ENCODE measurements around the gene SLC39A11.
"Not testable (repeated sequence)": the region's sequence is repeated elsewhere in the genome, so short reads cannot be mapped to it uniquely, and the experiment has no call there.

SLC39A11 gene

GRCh38 chr17:73074566-73074965, 17.9 kb downstream of the SLC39A11 start:
- Histone ChIP-seq H3K36me3 (ENCODE audit: control insufficient read depth, insufficient read depth, low read length) (no peaks in the 10 kb centered on the region), H3K4me1 (ENCODE audit: control insufficient read depth, insufficient read depth, low read length) (no peaks in the 10 kb centered on the region), H3K27ac (ENCODE audit: insufficient read depth, low read depth, low read length, poor library complexity, severe bottlenecking) (no peak overlapping the region), H3K9me3 (ENCODE audit: control insufficient read depth, low read length) (no peaks in the 10 kb centered on the region), H3K4me3 (ENCODE audit: insufficient read depth, low read depth, low read length) (no peak overlapping the region), H3K27me3 (ENCODE audit: control insufficient read depth, insufficient read depth, low read length, poor library complexity, severe bottlenecking) (no peaks in the 10 kb centered on the region)
- 97 to 99% methylated on average over 1 to 2 of the region's 2 CpGs for WGBS, 2 experiments

- no peak overlapping the region for H3K27ac ChIP-seq (ENCODE audit: insufficient read depth, low read depth, low read length, poor library complexity, severe bottlenecking)
- no peaks in the 10 kb centered on the region for H3K27me3 ChIP-seq (ENCODE audit: control insufficient read depth, insufficient read depth, low read length, poor library complexity, severe bottlenecking)
- H3K9me3 ChIP-seq (ENCODE audit: control insufficient read depth, low read length), result no peaks in the 10 kb centered on the region
- H3K4me3 ChIP-seq (ENCODE audit: insufficient read depth, low read depth, low read length), result no peak overlapping the region
- H3K36me3 ChIP-seq (ENCODE audit: control insufficient read depth, insufficient read depth, low read length), result no peaks in the 10 kb centered on the region
- 87% methylated on average over 14 of the region's 14 CpGs for WGBS, 2 experiments
- H3K4me1 ChIP-seq (ENCODE audit: control insufficient read depth, insufficient read depth, low read length), result no peaks in the 10 kb centered on the region
These were observed 20.1 kb downstream of the SLC39A11 start for GRCh38 chr17:73072219-73072962.

GRCh38 chr17:73071066-73071999, 21.2 kb downstream of the SLC39A11 start:
- 93 to 94% methylated on average over 8 of the region's 8 CpGs for WGBS, 2 experiments
- Histone ChIP-seq H3K4me3 (ENCODE audit: insufficient read depth, low read depth, low read length) (no peak overlapping the region), H3K4me1 (ENCODE audit: control insufficient read depth, insufficient read depth, low read length) (no peaks in the 10 kb centered on the region), H3K27ac (ENCODE audit: insufficient read depth, low read depth, low read length, poor library complexity, severe bottlenecking) (no peak overlapping the region), H3K9me3 (ENCODE audit: control insufficient read depth, low read length) (no peaks in the 10 kb centered on the region), H3K27me3 (ENCODE audit: control insufficient read depth, insufficient read depth, low read length, poor library complexity, severe bottlenecking) (no peaks in the 10 kb centered on the region), H3K36me3 (ENCODE audit: control insufficient read depth, insufficient read depth, low read length) (no peaks in the 10 kb centered on the region)

GRCh38 chr17:73069841-73070240, 22.6 kb downstream of the SLC39A11 start:
- WGBS, 2 experiments, result 93% methylated on average over 3 of the region's 3 CpGs
- no peaks in the 10 kb centered on the region for H3K9me3 ChIP-seq (ENCODE audit: control insufficient read depth, low read length)
- H3K27ac ChIP-seq (ENCODE audit: insufficient read depth, low read depth, low read length, poor library complexity, severe bottlenecking), result no peak overlapping the region
- H3K4me3 ChIP-seq (ENCODE audit: insufficient read depth, low read depth, low read length), result no peak overlapping the region
- no peaks in the 10 kb centered on the region for H3K27me3 ChIP-seq (ENCODE audit: control insufficient read depth, insufficient read depth, low read length, poor library complexity, severe bottlenecking)
- no peaks in the 10 kb centered on the region for H3K36me3 ChIP-seq (ENCODE audit: control insufficient read depth, insufficient read depth, low read length)
- H3K4me1 ChIP-seq (ENCODE audit: control insufficient read depth, insufficient read depth, low read length), result no peaks in the 10 kb centered on the region

GRCh38 chr17:73069164-73069770, 23.2 kb downstream of the SLC39A11 start:
- H3K4me3 ChIP-seq (ENCODE audit: insufficient read depth, low read depth, low read length), result no peak overlapping the region
- H3K27me3 ChIP-seq (ENCODE audit: control insufficient read depth, insufficient read depth, low read length, poor library complexity, severe bottlenecking), result no peaks in the 10 kb centered on the region
- H3K36me3 ChIP-seq (ENCODE audit: control insufficient read depth, insufficient read depth, low read length), result no peaks in the 10 kb centered on the region
- WGBS, 2 experiments, result 72 to 76% methylated on average over 4 to 5 of the region's 5 CpGs
- no peaks in the 10 kb centered on the region for H3K4me1 ChIP-seq (ENCODE audit: control insufficient read depth, insufficient read depth, low read length)
- no peaks in the 10 kb centered on the region for H3K9me3 ChIP-seq (ENCODE audit: control insufficient read depth, low read length)
- H3K27ac ChIP-seq (ENCODE audit: insufficient read depth, low read depth, low read length, poor library complexity, severe bottlenecking), result no peak overlapping the region

GRCh38 chr17:73068322-73069153, 23.9 kb downstream of the SLC39A11 start:
- Histone ChIP-seq H3K9me3 (ENCODE audit: control insufficient read depth, low read length) (no peaks in the 10 kb centered on the region), H3K27ac (ENCODE audit: insufficient read depth, low read depth, low read length, poor library complexity, severe bottlenecking) (no peak overlapping the region), H3K4me3 (ENCODE audit: insufficient read depth, low read depth, low read length) (no peak overlapping the region), H3K36me3 (ENCODE audit: control insufficient read depth, insufficient read depth, low read length) (no peaks in the 10 kb centered on the region), H3K4me1 (ENCODE audit: control insufficient read depth, insufficient read depth, low read length) (no peaks in the 10 kb centered on the region), H3K27me3 (ENCODE audit: control insufficient read depth, insufficient read depth, low read length, poor library complexity, severe bottlenecking) (no peaks in the 10 kb centered on the region)
- 90 to 92% methylated on average over 9 of the region's 9 CpGs for WGBS, 2 experiments

GRCh38 chr17:73067699-73068098, 24.8 kb downstream of the SLC39A11 start:
- 94 to 98% methylated on average over 2 of the region's 2 CpGs for WGBS, 2 experiments
- not testable (repeated sequence) for H3K9me3 ChIP-seq (ENCODE audit: control insufficient read depth, low read length); H3K27ac ChIP-seq (ENCODE audit: insufficient read depth, low read depth, low read length, poor library complexity, severe bottlenecking); H3K27me3 ChIP-seq (ENCODE audit: control insufficient read depth, insufficient read depth, low read length, poor library complexity, severe bottlenecking); H3K4me1 ChIP-seq (ENCODE audit: control insufficient read depth, insufficient read depth, low read length); H3K4me3 ChIP-seq (ENCODE audit: insufficient read depth, low read depth, low read length); H3K36me3 ChIP-seq (ENCODE audit: control insufficient read depth, insufficient read depth, low read length)

GRCh38 chr17:73067075-73067474, 25.4 kb downstream of the SLC39A11 start:
- 95% methylated on average over 3 of the region's 3 CpGs for WGBS, 2 experiments

GRCh38 chr17:73066148-73066884, 26.2 kb downstream of the SLC39A11 start:
- no peak overlapping the region for H3K27ac ChIP-seq (ENCODE audit: insufficient read depth, low read depth, low read length, poor library complexity, severe bottlenecking)
- WGBS, 2 experiments, result 96 to 100% methylated on average over 2 of the region's 2 CpGs
- H3K27me3 ChIP-seq (ENCODE audit: control insufficient read depth, insufficient read depth, low read length, poor library complexity, severe bottlenecking), result no peaks in the 10 kb centered on the region
- no peaks in the 10 kb centered on the region for H3K4me1 ChIP-seq (ENCODE audit: control insufficient read depth, insufficient read depth, low read length)
- H3K9me3 ChIP-seq (ENCODE audit: control insufficient read depth, low read length), result no peaks in the 10 kb centered on the region
- no peaks in the 10 kb centered on the region for H3K36me3 ChIP-seq (ENCODE audit: control insufficient read depth, insufficient read depth, low read length)
- H3K4me3 ChIP-seq (ENCODE audit: insufficient read depth, low read depth, low read length), result no peak overlapping the region

More at GRCh38 chr17:73067075-73067474, 25.4 kb downstream of the SLC39A11 start:
- Histone ChIP-seq H3K9me3 (ENCODE audit: control insufficient read depth, low read length) (no peaks in the 10 kb centered on the region), H3K36me3 (ENCODE audit: control insufficient read depth, insufficient read depth, low read length) (no peaks in the 10 kb centered on the region), H3K27me3 (ENCODE audit: control insufficient read depth, insufficient read depth, low read length, poor library complexity, severe bottlenecking) (no peaks in the 10 kb centered on the region), H3K27ac (ENCODE audit: insufficient read depth, low read depth, low read length, poor library complexity, severe bottlenecking) (no peak overlapping the region), H3K4me3 (ENCODE audit: insufficient read depth, low read depth, low read length) (no peak overlapping the region), H3K4me1 (ENCODE audit: control insufficient read depth, insufficient read depth, low read length) (no peaks in the 10 kb centered on the region)
